Activated CD8-positive, alpha-beta T cell treated with anti-CD3 and anti-CD28 coated beads for 36 hours (primary cell): ENCODE data around the gene SASH3. TPM values are rescaled to one million over a fixed set of nuclear protein-coding genes. Genes with fewer than 3 reads are reported as not detected.

Experiments
- ATAC-seq: fragments of 200-7000 bp; cut with Tn5 transposase; one replicate; pipeline ENCODE4 v1.10.0; 2021; ENCODE audit warnings: mild to moderate bottlenecking, moderate library complexity
- CTCF ChIA-PET: fragments of 350-600 bp; sonication (Branson Sonifier 250); formaldehyde crosslinking; loops from one replicate; lab custom pipeline; 2021; ENCODE audit warnings: antibody characterized with exemption; lab: Charles Lee
- POLR2A ChIA-PET: fragments of 350-600 bp; sonication (Branson Sonifier 250); formaldehyde crosslinking; loops from one replicate; lab custom pipeline; 2021; ENCODE audit warnings: antibody characterized with exemption; lab: Charles Lee
- DNase-seq: peaks from one replicate; pipeline ENCODE4 v3.0.0-alpha.2; 2020
- H3K27ac Mint-ChIP-seq: one replicate; pipeline ENCODE4 v1.8.0; 2021; ENCODE audit warnings: mild to moderate bottlenecking, mixed read lengths
- H3K27me3 Mint-ChIP-seq: one replicate; pipeline ENCODE4 v1.8.0; 2021; ENCODE audit warnings: mixed read lengths
- H3K36me3 Mint-ChIP-seq: one replicate; pipeline ENCODE4 v1.8.0; 2021; ENCODE audit warnings: low read depth, mixed read lengths
- H3K4me1 Mint-ChIP-seq: one replicate; pipeline ENCODE4 v1.8.0; 2021; ENCODE audit warnings: low read depth, mixed read lengths
- H3K4me3 Mint-ChIP-seq: one replicate; pipeline ENCODE4 v1.8.0; 2021; ENCODE audit warnings: mild to moderate bottlenecking, moderate library complexity, mixed read lengths
- H3K9me3 Mint-ChIP-seq: one replicate; pipeline ENCODE4 v1.8.0; 2021; ENCODE audit warnings: mixed read lengths
- intact Hi-C: fragments of 100-400 bp; cut with micrococcal nuclease; formaldehyde crosslinking; loops from one replicate; pipeline ENCODE4 v1.10.0; 2022
- total RNA-seq, 2 experiments: library from RNA; stranded (reverse); gene quantifications; one replicate each; pipeline ENCODE4 v1.2.3, GENCODE V29; 2021
- TF ChIP-seq, protein P1 (sequence below): fragments of 200-600 bp; IDR thresholded peaks from one replicate; pipeline ENCODE4 v1.8.0; 2022; ENCODE audit warnings: antibody characterized with exemption, mild to moderate bottlenecking

SASH3 gene
- total RNA-seq, 2 experiments from 2014 or later = 117 to 123 TPM

- DNase-seq = no peak
- no peak for ATAC-seq
- no peak overlapping the region for H3K4me3 Mint-ChIP-seq
- H3K9me3 Mint-ChIP-seq = no peaks in the 10 kb centered on the region
- H3K4me1 Mint-ChIP-seq = peaks cover 31% of the 10 kb centered on the region
- CTCF ChIA-PET = interaction anchor here (1.0 to 1.5 kb wide), 2 partner anchors 33 to 65 kb away, joined by 3 to 4 read pairs; no protein-coding TSS in a partner anchor
- TF ChIP-seq, protein P1, sequence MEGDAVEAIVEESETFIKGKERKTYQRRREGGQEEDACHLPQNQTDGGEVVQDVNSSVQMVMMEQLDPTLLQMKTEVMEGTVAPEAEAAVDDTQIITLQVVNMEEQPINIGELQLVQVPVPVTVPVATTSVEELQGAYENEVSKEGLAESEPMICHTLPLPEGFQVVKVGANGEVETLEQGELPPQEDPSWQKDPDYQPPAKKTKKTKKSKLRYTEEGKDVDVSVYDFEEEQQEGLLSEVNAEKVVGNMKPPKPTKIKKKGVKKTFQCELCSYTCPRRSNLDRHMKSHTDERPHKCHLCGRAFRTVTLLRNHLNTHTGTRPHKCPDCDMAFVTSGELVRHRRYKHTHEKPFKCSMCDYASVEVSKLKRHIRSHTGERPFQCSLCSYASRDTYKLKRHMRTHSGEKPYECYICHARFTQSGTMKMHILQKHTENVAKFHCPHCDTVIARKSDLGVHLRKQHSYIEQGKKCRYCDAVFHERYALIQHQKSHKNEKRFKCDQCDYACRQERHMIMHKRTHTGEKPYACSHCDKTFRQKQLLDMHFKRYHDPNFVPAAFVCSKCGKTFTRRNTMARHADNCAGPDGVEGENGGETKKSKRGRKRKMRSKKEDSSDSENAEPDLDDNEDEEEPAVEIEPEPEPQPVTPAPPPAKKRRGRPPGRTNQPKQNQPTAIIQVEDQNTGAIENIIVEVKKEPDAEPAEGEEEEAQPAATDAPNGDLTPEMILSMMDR = no peak
- POLR2A ChIA-PET = interaction anchor here (1.7 kb wide), 1 partner anchor 8 kb away, joined by 7 read pairs; no protein-coding TSS in a partner anchor
- H3K36me3 Mint-ChIP-seq = peaks cover 44% of the 10 kb centered on the region
- intact Hi-C loops = no loop called here
- no peaks in the 10 kb centered on the region for H3K27me3 Mint-ChIP-seq
- H3K27ac Mint-ChIP-seq = peak overlapping the region; percentile 64
These were observed 10.4 kb downstream of the SASH3 start for GRCh38 chrX:129790146-129790545.

GRCh38 chrX:129790808-129791207, 11.1 kb downstream of the SASH3 start:
- intact Hi-C loops = no loop called here
- ATAC-seq (no peak), DNase-seq (no peak)
- Mint-ChIP-seq H3K9me3 (no peaks in the 10 kb centered on the region), H3K4me1 (peaks cover 25% of the 10 kb centered on the region), H3K27ac (peak overlapping the region; percentile 34), H3K36me3 (peaks cover 38% of the 10 kb centered on the region), H3K27me3 (no peaks in the 10 kb centered on the region), H3K4me3 (no peak overlapping the region)
- ChIA-PET POLR2A (no interaction called here), CTCF (interaction anchor here (1.0 kb wide), 1 partner anchor 33 kb away, joined by 3 read pairs; no protein-coding TSS in a partner anchor)
- TF ChIP-seq, protein P1 = no peak

DNA sequence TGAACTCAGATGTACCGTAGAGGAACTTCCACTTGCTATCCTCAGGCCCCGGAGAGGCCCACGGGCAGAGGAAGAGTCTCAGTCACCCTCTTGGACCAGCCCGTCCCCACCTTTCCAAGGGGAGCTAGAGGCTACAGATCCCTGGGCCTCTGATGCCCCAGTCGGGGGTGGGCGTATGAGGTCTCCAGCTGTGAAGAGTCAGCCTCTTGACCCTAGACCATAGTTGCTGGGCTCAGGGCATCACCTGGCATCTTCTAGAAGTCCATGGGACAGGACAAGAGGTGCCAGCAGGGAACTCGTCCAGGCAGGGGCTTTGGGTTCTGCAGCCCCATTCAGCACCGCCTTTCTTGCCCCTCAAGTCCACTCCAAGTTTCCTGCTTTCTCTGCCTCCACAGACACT, 11.6 kb downstream of the SASH3 start:
- no peak for DNase-seq
- ChIA-PET CTCF (no interaction called here), POLR2A (interaction anchor here (1.1 to 5.5 kb wide), 2 partner anchors 9 to 32 kb away, joined by 3 to 33 read pairs; no protein-coding TSS in a partner anchor)
- Mint-ChIP-seq H3K27ac (peak overlapping the region; percentile 57), H3K4me1 (peaks cover 19% of the 10 kb centered on the region), H3K4me3 (no peak overlapping the region), H3K36me3 (peaks cover 35% of the 10 kb centered on the region), H3K9me3 (no peaks in the 10 kb centered on the region), H3K27me3 (no peaks in the 10 kb centered on the region)
- TF ChIP-seq, protein P1 = no peak
- intact Hi-C loops = no loop called here
- ATAC-seq = no peak

DNA sequence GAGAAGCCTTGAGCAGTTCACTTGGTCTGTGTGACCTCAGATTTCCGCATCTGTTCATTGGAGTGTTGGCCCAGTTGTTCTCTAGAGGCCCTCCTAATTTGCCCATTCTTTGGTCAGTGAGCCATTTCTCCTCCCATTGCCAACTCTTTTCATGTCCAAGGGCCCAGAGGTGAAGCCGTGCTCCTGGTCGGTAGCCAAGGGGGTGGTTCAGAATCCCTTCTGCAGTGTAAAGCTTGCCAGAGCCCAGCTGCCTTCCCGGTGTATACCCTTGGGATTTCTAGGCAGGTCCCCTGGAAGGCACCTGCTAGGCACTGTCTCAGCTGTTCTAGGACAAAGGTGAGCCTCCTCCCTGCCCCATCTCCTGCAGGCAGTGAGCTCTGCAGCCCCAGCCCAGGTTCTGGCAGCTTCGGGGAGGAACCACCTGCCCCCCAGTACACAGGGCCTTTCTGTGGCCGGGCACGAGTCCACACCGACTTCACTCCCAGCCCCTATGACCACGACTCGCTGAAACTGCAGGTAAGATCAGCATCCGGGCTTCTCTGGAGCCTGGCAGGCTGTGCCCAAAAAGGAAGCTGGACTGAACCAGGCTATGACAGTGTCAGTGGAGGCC, 12.3 kb downstream of the SASH3 start:
- POLR2A ChIA-PET = interaction anchor here (1.1 to 5.5 kb wide), 2 partner anchors 10 to 32 kb away, joined by 3 to 33 read pairs; no protein-coding TSS in a partner anchor
- H3K36me3 Mint-ChIP-seq = peaks cover 32% of the 10 kb centered on the region

More for the DNA sequence above, 12.3 kb downstream of the SASH3 start:
- peak overlapping the region; percentile 57 for H3K27ac Mint-ChIP-seq
- ATAC-seq (no peak), DNase-seq (no peak)
- no peaks in the 10 kb centered on the region for H3K27me3 Mint-ChIP-seq
- CTCF ChIA-PET = interaction anchor here (0.7 kb wide), 1 partner anchor 12 kb away, joined by 3 read pairs; no protein-coding TSS in a partner anchor
- no peaks in the 10 kb centered on the region for H3K9me3 Mint-ChIP-seq
- intact Hi-C loops = no loop called here
- H3K4me3 Mint-ChIP-seq = no peak overlapping the region
- H3K4me1 Mint-ChIP-seq = peaks cover 16% of the 10 kb centered on the region
- TF ChIP-seq, protein P1 = no peak
